OCI-LY7 (cell line): Measurements from ENCODE around the gene FTO. TPM values are rescaled to one million over a fixed set of nuclear protein-coding genes. Genes with fewer than 3 reads are reported as not detected.

Experiments
- BruUV-seq: library from RNA; stranded (reverse); fragments of 400-500 nt; replicated peaks from 2 replicates; lab custom pipeline; 2021; lab: Mats Ljungman, UMichigan
- CTCF ChIA-PET: fragments of 300-600 bp; sonication (Branson Sonifier 250); formaldehyde crosslinking; loops from one replicate; lab custom pipeline; 2022; ENCODE audit warnings: antibody characterized with exemption; ENCODE audit not compliant: unreplicated experiment; lab: Charles Lee
- POLR2A ChIA-PET: fragments of 300-600 bp; sonication (Branson Sonifier 250); formaldehyde crosslinking; loops from one replicate; lab custom pipeline; 2022; ENCODE audit warnings: antibody characterized with exemption; lab: Charles Lee
- DNase-seq: peaks from one replicate; pipeline ENCODE4 v3.0.0-alpha.2; 2015; ENCODE audit warnings: low spot score
- H2AFZ ChIP-seq: fragments of 200-600 bp; sonication (generic), shearing (Covaris generic); 2 replicates; pipeline ENCODE4 v1.6.1; 2014; ENCODE audit warnings: mild to moderate bottlenecking, antibody characterized with exemption, low read length, moderate library complexity
- H3K27ac ChIP-seq: fragments of 200-600 bp; sonication (generic); 2 replicates; pipeline ENCODE4 v1.5.1; 2014; ENCODE audit warnings: mixed run types, low read depth, mild to moderate bottlenecking, moderate library complexity, low read length, inconsistent platforms; ENCODE audit not compliant: poor library complexity, severe bottlenecking
- H3K36me3 ChIP-seq: fragments of 200-600 bp; sonication (generic); 2 replicates; pipeline ENCODE4 v1.6.1; 2014; ENCODE audit warnings: mild to moderate bottlenecking, antibody characterized with exemption, low read length, moderate library complexity, mixed read lengths; ENCODE audit not compliant: insufficient read depth
- H3K4me1 ChIP-seq: fragments of 200-600 bp; sonication (generic); 2 replicates; pipeline ENCODE4 v1.5.1; 2014; ENCODE audit warnings: mild to moderate bottlenecking, low read length; ENCODE audit not compliant: insufficient read depth, poor library complexity, severe bottlenecking
- H3K4me2 ChIP-seq: fragments of 200-600 bp; sonication (generic); 2 replicates; pipeline ENCODE4 v1.6.1; 2014; ENCODE audit warnings: mild to moderate bottlenecking, low read length
- H3K4me3 ChIP-seq: fragments of 200-600 bp; sonication (generic); 2 replicates; pipeline ENCODE4 v1.5.1; 2014; ENCODE audit warnings: mild to moderate bottlenecking, low read depth, low read length; ENCODE audit not compliant: poor library complexity, severe bottlenecking
- H3K79me2 ChIP-seq: fragments of 200-600 bp; sonication (generic); 2 replicates; pipeline ENCODE4 v1.6.1; 2016; ENCODE audit warnings: low read depth, mild to moderate bottlenecking, low read length, moderate library complexity, mixed read lengths; ENCODE audit not compliant: insufficient read depth
- H3K9me2 ChIP-seq: fragments of 200-600 bp; sonication (generic); 2 replicates; pipeline ENCODE4 v1.6.1; 2016; ENCODE audit warnings: mild to moderate bottlenecking, low read length, mixed read lengths; ENCODE audit not compliant: insufficient read depth
- H3K9me3 ChIP-seq: fragments of 200-600 bp; sonication (generic); 2 replicates; pipeline ENCODE4 v1.6.1; 2014; ENCODE audit warnings: mild to moderate bottlenecking, mixed run types, low read length, mixed read lengths
- H4K20me1 ChIP-seq: fragments of 200-600 bp; sonication (generic); 2 replicates; pipeline ENCODE4 v1.6.1; 2014; ENCODE audit warnings: mild to moderate bottlenecking, antibody characterized with exemption, low read length, moderate library complexity, mixed read lengths; ENCODE audit not compliant: insufficient read depth
- CTCF ChIP-seq: fragments of 200-600 bp; sonication (generic); conservative IDR thresholded peaks from 2 replicates; pipeline ENCODE4 v1.5.1; 2014; ENCODE audit warnings: mild to moderate bottlenecking, antibody characterized with exemption, low read length, moderate library complexity, mixed read lengths
- EZH2phosphoT487 ChIP-seq: fragments of 200-600 bp; sonication (generic); IDR thresholded peaks from 2 replicates; pipeline ENCODE4 v1.6.1; 2018; ENCODE audit warnings: low read depth, borderline replicate concordance, mild to moderate bottlenecking, mixed run types, antibody characterized with exemption, low read length, moderate library complexity, mixed read lengths
- intact Hi-C: fragments of 100-400 bp; cut with micrococcal nuclease; formaldehyde crosslinking; loops from one replicate; pipeline ENCODE4 v1.10.0; 2022; ENCODE audit not compliant: unreplicated experiment
- total RNA-seq, 2 experiments: library from RNA; depleted of rRNA in 1 of 2; stranded (reverse); fragments of >200 nt in 1 of 2; shearing (Covaris generic) in 1 of 2; gene quantifications; 2 replicates each; pipeline ENCODE4 v1.2.3, GENCODE V29; 2014 to 2022

FTO gene
- total RNA-seq, 2 experiments from 2014 or later, result 57.1 to 68.0 TPM

GRCh38 chr16:53948326-53948725 is 244.4 kb downstream of the FTO start:
- H2AFZ ChIP-seq, result no peak overlapping the region
- intact Hi-C loops, result no loop called here
- no peaks in the 10 kb centered on the region for H3K9me2 ChIP-seq
- H3K27ac ChIP-seq, result no peak overlapping the region
- no peaks in the 10 kb centered on the region for H3K36me3 ChIP-seq
- no peak for DNase-seq
- no peaks in the 10 kb centered on the region for H3K9me3 ChIP-seq
- BruUV-seq, result no TSS peak
- H4K20me1 ChIP-seq, result no peaks in the 10 kb centered on the region
- no peak overlapping the region for H3K4me3 ChIP-seq
- TF ChIP-seq CTCF, result no peak
- TF ChIP-seq EZH2phosphoT487, result no peak
- CTCF ChIA-PET, result no interaction called here
- no peaks in the 10 kb centered on the region for H3K4me1 ChIP-seq
- no peak overlapping the region for H3K4me2 ChIP-seq
- POLR2A ChIA-PET, result no interaction called here
- H3K79me2 ChIP-seq, result no peaks in the 10 kb centered on the region

GRCh38 chr16:53948734-53949430 is 244.9 kb downstream of the FTO start:
- intact Hi-C loops, result no loop called here
- H3K4me1 ChIP-seq, result no peaks in the 10 kb centered on the region
- H2AFZ ChIP-seq, result no peak overlapping the region
- ChIA-PET POLR2A (no interaction called here), CTCF (no interaction called here)
- no peaks in the 10 kb centered on the region for H3K9me2 ChIP-seq
- no peak overlapping the region for H3K27ac ChIP-seq
- no peaks in the 10 kb centered on the region for H3K9me3 ChIP-seq
- no peak for DNase-seq
- no peaks in the 10 kb centered on the region for H4K20me1 ChIP-seq
- H3K4me3 ChIP-seq, result no peak overlapping the region
- TF ChIP-seq CTCF (no peak), EZH2phosphoT487 (no peak)
- no TSS peak for BruUV-seq
- H3K79me2 ChIP-seq, result no peaks in the 10 kb centered on the region
- H3K4me2 ChIP-seq, result no peak overlapping the region
- H3K36me3 ChIP-seq, result no peaks in the 10 kb centered on the region

GRCh38 chr16:53949715-53950410 is 245.9 kb downstream of the FTO start:
- intact Hi-C loops, result no loop called here
- ChIA-PET POLR2A (interaction anchor here (0.6 to 1.2 kb wide), 8 partner anchors 9 to 1811 kb away, joined by 3 to 7 read pairs (median 3); no protein-coding TSS in a partner anchor), CTCF (no interaction called here)
- Histone ChIP-seq H3K79me2 (no peaks in the 10 kb centered on the region), H3K9me2 (no peaks in the 10 kb centered on the region), H3K36me3 (no peaks in the 10 kb centered on the region), H3K4me1 (no peaks in the 10 kb centered on the region), H3K9me3 (no peaks in the 10 kb centered on the region), H4K20me1 (no peaks in the 10 kb centered on the region), H3K27ac (no peak overlapping the region), H3K4me2 (peak overlapping the region; percentile 33; the same call in 1 of the 2 replicates), H2AFZ (no peak overlapping the region), H3K4me3 (no peak overlapping the region)
- no peak for DNase-seq
- no TSS peak for BruUV-seq
- TF ChIP-seq CTCF (no peak), EZH2phosphoT487 (no peak)
